GM12801 (cell line): ENCODE results near the gene PGD.

Experiments
- TF ChIP-seq, protein P1 (sequence below): IDR thresholded peaks from one replicate; pipeline ENCODE4 v1.5.1; 2011; ENCODE audit warnings: control low read depth; ENCODE audit not compliant: insufficient read length; ENCODE audit errors: extremely low read depth

The PGD gene

DNA sequence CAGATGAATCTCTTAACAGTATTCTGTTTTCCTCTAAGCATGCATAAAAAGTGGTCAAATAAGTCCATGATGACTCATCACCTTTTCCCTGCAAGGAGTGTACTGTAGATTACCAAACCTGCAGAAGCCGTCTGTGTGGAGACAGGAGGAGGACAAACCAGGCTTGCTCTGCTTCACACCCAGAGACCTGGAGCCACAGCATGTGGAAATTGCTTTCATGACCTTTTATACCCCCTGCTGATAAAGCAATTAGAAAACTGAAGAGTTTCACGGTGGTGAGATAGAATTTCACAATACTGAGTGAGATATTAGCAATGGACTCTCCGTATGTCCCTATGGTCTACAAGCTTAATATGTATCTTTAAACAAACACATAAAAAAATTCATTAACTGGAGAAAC is 60.3 kb downstream of the PGD start:
- TF ChIP-seq, protein P1, sequence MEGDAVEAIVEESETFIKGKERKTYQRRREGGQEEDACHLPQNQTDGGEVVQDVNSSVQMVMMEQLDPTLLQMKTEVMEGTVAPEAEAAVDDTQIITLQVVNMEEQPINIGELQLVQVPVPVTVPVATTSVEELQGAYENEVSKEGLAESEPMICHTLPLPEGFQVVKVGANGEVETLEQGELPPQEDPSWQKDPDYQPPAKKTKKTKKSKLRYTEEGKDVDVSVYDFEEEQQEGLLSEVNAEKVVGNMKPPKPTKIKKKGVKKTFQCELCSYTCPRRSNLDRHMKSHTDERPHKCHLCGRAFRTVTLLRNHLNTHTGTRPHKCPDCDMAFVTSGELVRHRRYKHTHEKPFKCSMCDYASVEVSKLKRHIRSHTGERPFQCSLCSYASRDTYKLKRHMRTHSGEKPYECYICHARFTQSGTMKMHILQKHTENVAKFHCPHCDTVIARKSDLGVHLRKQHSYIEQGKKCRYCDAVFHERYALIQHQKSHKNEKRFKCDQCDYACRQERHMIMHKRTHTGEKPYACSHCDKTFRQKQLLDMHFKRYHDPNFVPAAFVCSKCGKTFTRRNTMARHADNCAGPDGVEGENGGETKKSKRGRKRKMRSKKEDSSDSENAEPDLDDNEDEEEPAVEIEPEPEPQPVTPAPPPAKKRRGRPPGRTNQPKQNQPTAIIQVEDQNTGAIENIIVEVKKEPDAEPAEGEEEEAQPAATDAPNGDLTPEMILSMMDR, result no peak

DNA sequence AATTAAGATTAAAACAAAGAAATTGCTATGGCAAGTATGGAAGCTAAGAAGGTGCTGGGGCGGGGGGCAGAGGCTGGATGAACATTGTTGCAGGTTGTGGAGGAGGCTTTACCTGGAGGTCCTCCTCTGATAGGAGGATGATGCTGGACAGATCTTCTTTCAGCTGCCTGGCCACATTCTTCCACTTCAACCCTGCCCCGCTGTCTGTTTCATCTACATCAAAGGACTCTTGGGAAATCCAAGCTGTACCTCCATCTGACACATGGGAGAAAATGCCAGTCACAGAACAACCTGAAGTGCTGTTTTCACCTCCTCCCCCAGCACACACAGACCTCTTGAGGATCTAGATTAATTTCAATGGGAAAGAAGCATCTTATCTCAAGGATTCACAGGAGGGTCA is 68.2 kb downstream of the PGD start:
- TF ChIP-seq, protein P1, result no peak

DNA sequence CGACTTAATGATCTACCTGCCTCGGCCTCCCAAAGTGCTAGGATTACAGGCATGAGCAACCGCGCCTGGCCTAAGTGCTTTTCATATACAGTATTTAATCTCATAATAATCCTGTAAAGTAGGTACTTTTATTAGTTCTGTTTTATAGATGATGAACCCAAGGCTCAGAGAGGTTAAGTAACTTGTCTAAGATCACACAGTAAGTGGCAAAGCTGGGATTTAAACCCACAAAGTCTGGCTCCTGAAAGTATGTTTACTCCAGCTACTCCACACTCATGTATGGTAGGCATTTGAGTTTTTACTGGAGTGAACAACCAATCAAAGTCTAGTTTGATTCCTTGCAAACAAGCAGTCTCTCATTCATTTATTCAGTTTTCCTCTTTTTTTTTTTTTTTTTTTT is 71.2 kb downstream of the PGD start:
- TF ChIP-seq, protein P1, result no peak
